GM12878 (cell line): ENCODE data around the gene RAE1.

Experiments used
- CEBPB ChIP-seq, 2 experiments: fragments of 150-350 bp in 1 of 2; IDR thresholded peaks; 2 replicates each; pipeline ENCODE4 v1.6.1; 2012 to 2014; ENCODE audit warnings: low read depth in 2 of 2, low read length in 2 of 2, borderline replicate concordance in 1 of 2, inconsistent platforms in 1 of 2
- CTCF ChIP-seq, 3 experiments: IDR thresholded peaks in 2 of 3; conservative IDR thresholded peaks in 1 of 3; 2 replicates each; pipeline ENCODE4 v1.5.1; 2011; ENCODE audit warnings: low read depth in 3 of 3, low read length in 3 of 3, mild to moderate bottlenecking in 3 of 3, control low read depth in 2 of 3, moderate library complexity in 2 of 3, inconsistent platforms in 1 of 3, mixed read lengths in 1 of 3; ENCODE audit not compliant: control insufficient read depth in 2 of 3, insufficient read depth in 1 of 3; ENCODE audit errors: extremely low read depth in 1 of 3
- ZBTB4 ChIP-seq: fragments of 450-650 bp; formaldehyde crosslinking; IDR thresholded peaks from 2 replicates; pipeline ENCODE4 v1.4.0; 2022; ENCODE audit warnings: mild to moderate bottlenecking, moderate library complexity
- TF ChIP-seq, protein P1 (sequence below): IDR thresholded peaks from 2 replicates; pipeline ENCODE4 v1.6.1; 2012; ENCODE audit warnings: mild to moderate bottlenecking, low read depth, low read length

GRCh38 chr20:57413986-57414385 is 62.9 kb downstream of the RAE1 start:
- TF ChIP-seq, protein P1, sequence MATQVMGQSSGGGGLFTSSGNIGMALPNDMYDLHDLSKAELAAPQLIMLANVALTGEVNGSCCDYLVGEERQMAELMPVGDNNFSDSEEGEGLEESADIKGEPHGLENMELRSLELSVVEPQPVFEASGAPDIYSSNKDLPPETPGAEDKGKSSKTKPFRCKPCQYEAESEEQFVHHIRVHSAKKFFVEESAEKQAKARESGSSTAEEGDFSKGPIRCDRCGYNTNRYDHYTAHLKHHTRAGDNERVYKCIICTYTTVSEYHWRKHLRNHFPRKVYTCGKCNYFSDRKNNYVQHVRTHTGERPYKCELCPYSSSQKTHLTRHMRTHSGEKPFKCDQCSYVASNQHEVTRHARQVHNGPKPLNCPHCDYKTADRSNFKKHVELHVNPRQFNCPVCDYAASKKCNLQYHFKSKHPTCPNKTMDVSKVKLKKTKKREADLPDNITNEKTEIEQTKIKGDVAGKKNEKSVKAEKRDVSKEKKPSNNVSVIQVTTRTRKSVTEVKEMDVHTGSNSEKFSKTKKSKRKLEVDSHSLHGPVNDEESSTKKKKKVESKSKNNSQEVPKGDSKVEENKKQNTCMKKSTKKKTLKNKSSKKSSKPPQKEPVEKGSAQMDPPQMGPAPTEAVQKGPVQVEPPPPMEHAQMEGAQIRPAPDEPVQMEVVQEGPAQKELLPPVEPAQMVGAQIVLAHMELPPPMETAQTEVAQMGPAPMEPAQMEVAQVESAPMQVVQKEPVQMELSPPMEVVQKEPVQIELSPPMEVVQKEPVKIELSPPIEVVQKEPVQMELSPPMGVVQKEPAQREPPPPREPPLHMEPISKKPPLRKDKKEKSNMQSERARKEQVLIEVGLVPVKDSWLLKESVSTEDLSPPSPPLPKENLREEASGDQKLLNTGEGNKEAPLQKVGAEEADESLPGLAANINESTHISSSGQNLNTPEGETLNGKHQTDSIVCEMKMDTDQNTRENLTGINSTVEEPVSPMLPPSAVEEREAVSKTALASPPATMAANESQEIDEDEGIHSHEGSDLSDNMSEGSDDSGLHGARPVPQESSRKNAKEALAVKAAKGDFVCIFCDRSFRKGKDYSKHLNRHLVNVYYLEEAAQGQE = no peak
- TF ChIP-seq CEBPB (IDR thresholded peaks at IDR 0.05; ENCODE audit: borderline replicate concordance in 1 of 2, low read depth in 2 of 2, low read length in 2 of 2) = no peak
- TF ChIP-seq CTCF (IDR thresholded peaks at IDR 0.05 in 2 of 3, conservative IDR thresholded peaks at IDR 0.05 in 1 of 3; ENCODE audit: control insufficient read depth in 2 of 3, extremely low read depth in 1 of 3, insufficient read depth in 1 of 3, low read depth in 3 of 3, low read length in 3 of 3) = no peak
- no peak for TF ChIP-seq ZBTB4 (CRISPR knock-in tag)
